GM12874 (cell line): ENCODE data around the gene AKAP12.

Source experiments
- TF ChIP-seq, protein P1 (sequence below): IDR thresholded peaks from 2 replicates; pipeline ENCODE4 v1.5.1; 2011; ENCODE audit warnings: low read depth, mild to moderate bottlenecking, control low read depth, low read length, moderate library complexity; ENCODE audit not compliant: insufficient read depth

Gene AKAP12

DNA sequence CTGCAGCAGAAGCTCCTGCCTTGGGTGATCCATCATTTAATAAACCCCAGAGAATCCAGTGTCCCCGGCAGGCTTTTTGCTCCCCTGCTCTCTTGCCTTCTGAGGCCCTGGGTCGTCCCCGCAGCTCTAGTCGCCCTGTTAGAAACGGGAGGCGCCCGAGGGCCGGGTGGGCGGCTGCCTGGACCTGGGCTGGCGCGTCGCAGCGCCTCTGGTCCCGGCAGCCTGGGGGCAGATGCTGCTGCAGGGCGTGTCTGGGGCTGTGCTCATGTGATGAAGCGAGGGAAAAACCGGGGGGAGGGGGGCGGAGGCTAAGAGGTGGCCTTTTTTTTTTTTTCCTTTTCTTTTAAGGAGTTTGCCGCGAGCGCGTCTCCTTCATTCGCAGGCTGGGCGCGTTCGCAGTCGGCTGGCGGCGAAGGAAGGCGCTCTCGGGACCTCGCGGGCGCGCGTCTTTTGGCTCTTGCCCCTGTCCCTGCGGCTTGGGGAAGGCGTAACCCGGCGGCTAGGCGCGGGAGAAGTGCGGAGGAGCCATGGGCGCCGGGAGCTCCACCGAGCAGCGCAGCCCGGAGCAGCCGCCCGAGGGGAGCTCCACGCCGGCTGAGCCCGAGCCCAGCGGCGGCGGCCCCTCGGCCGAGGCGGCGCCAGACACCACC lies 394 bp downstream of the AKAP12 start:
- TF ChIP-seq, protein P1, sequence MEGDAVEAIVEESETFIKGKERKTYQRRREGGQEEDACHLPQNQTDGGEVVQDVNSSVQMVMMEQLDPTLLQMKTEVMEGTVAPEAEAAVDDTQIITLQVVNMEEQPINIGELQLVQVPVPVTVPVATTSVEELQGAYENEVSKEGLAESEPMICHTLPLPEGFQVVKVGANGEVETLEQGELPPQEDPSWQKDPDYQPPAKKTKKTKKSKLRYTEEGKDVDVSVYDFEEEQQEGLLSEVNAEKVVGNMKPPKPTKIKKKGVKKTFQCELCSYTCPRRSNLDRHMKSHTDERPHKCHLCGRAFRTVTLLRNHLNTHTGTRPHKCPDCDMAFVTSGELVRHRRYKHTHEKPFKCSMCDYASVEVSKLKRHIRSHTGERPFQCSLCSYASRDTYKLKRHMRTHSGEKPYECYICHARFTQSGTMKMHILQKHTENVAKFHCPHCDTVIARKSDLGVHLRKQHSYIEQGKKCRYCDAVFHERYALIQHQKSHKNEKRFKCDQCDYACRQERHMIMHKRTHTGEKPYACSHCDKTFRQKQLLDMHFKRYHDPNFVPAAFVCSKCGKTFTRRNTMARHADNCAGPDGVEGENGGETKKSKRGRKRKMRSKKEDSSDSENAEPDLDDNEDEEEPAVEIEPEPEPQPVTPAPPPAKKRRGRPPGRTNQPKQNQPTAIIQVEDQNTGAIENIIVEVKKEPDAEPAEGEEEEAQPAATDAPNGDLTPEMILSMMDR: no peak

DNA sequence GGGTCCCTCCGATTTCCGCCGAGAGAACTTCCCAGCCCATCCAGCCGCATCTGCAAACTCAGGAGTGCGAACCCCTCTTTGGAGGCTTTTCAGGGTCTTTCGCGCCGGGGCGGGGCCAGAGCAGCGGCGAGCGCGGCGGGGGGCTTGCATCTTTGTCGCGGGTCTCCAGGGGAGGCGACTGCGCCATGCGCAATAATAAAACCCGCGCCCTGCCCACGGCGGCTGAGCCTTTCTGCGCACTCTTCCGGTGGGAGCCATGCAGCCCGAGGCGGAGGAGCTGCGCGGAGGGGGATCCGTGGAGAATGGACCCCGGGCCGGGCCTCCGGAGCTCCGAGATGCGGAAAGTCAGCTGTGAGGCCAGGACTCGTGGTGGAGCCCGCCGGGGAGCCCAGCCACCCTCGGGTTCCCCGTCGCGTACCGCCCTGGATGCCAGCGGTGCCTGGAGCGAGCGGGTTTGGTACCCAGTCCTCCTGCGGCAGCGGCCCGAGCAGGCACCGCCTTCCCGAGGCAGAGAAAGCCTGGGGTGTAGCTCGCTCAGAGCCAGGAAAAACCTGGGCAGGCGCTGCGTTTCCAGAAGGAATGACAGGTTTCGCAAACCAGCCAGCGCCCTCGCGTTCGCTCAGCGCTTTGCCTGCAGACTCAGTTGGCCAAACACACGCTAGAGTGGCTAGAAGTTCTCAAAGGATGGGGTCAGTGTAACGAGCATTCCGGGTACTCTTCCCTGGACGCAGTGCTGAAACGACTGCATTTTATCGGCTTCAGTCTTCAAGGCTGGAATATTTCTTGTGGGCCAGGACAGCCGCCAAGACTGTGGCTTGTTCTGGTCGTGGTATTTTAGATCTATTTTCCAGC lies 1.2 kb downstream of the AKAP12 start:
- TF ChIP-seq, protein P1: no peak

DNA sequence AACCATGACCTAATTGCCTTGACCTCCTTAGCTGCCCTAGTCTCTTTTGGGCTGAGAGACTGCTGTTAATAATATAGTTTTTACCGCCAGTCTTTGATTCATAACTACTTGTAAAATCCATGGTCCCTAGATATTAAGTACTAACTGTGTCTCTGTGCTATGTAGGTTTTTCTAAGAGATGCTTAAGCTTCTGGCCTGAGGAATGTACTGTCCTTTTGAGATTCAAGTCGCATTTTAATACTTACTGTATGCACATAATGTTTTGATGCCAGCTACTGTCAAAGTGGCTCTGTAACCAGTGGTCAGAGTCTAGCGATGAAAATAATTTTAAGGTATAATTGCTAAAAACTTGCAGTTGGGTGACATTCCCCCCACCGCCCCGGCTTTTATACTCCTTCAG lies 2.1 kb downstream of the AKAP12 start:
- TF ChIP-seq, protein P1: no peak

DNA sequence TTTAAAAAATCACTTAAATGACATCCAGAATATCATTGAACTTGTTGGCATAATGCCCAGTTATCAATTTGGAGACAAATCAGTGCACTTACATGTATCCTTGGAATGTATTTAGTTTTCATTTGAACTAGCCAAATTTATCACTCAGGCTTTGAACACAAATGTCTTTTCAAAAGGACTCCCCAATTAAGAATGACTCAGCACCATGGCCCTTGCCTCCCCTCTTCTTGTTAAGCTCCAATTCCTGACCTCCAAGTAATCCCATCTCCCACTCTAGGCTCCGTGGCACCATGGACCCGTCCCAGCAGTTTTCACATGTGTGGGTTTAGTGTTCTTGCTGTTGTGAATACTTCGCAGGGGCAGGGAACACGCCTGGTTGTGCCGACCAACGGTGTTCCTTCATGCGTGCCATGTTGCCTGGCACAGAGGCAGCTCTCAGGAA lies 2.7 kb downstream of the AKAP12 start:
- TF ChIP-seq, protein P1: no peak

DNA sequence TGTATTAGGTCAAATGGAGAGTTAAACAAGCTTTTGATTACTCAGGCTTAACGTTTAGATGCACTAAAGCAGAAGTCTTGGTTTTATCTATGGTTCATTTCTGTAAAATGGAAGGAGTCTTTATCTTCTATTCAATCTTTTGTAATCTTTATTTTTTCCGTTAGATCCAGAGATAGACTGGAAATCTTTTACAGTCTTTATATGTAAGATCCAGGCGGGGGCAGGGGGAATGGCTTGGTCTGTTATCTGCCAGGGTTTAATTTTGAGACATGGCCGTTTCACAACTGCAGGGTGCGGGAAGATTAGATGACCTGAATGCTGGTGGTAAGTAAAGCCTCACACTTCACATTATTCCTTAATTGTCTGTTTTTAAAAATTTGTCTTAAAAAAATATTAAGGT lies 3.7 kb downstream of the AKAP12 start:
- TF ChIP-seq, protein P1: no peak

DNA sequence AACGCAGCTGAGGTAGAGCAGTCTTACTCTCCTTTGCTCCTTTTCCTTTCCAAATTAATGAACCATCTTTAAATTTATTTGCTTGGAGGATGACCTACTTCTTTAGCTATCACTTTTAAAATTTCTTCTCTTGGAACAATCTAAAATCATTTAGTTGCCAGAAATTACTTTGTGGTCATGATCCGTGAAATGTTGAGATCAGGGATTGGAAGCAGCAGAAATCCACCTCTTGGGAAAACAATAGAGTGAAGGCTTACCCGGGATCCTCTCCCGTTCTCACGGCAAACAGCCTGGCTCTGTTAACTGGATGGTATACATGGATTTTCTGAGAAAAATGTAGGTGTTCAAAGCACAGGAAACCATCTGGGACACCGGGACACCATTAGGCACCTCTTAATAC lies 7.7 kb downstream of the AKAP12 start:
- TF ChIP-seq, protein P1: no peak

DNA sequence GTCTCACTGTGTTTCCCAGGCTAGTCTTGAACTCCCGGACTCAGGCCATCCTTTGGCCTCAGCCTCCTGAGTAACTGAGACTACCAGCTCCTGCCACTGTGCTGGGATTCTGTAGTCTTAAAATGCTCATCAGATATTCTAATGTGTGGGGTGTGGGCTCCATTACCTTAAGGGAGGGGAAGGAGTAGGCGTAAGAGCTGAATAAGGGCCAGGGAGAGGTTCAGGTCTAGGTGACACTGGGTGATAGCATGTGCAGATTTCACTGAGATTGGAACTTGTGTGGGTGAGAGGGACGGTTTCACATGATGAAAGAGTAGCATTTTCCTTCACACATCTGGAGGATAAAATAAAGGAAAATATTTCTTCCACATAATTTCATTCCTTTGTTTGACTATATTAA lies 8.5 kb downstream of the AKAP12 start:
- TF ChIP-seq, protein P1: no peak
